NCI-H1105 (cell line): ENCODE measurements around the gene SMYD1.
"Not testable (repeated sequence)": the region's sequence is repeated elsewhere in the genome, so short reads cannot be mapped to it uniquely, and the experiment has no call there.

Experiments
- DNase-seq: peaks from one replicate; lab custom pipeline; 2025; lab: John Stamatoyannopoulos, UW

SMYD1 gene

DNA sequence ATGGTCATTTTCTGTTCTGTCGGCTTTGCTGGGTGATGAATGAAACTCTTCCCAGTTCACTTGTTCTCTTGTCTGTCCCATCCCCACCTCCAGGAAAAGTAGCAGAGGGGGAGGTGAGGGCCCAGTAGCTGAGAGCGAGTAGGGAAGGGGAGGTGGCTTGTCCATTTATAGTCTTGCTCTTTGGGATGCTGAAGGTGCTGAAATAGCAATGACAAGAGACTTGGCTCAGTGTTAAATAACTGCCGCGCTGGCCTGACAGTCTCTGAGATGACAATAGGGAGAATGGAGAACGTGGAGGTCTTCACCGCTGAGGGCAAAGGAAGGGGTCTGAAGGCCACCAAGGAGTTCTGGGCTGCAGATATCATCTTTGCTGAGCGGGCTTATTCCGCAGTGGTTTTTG is at the start of gene SMYD1:
TSS of gene SMYD1 (plus strand) at position 228 of the 400 bp plus-strand sequence. CDS start at position 268, 40 bp downstream.
- DNase-seq, result no peak

DNA sequence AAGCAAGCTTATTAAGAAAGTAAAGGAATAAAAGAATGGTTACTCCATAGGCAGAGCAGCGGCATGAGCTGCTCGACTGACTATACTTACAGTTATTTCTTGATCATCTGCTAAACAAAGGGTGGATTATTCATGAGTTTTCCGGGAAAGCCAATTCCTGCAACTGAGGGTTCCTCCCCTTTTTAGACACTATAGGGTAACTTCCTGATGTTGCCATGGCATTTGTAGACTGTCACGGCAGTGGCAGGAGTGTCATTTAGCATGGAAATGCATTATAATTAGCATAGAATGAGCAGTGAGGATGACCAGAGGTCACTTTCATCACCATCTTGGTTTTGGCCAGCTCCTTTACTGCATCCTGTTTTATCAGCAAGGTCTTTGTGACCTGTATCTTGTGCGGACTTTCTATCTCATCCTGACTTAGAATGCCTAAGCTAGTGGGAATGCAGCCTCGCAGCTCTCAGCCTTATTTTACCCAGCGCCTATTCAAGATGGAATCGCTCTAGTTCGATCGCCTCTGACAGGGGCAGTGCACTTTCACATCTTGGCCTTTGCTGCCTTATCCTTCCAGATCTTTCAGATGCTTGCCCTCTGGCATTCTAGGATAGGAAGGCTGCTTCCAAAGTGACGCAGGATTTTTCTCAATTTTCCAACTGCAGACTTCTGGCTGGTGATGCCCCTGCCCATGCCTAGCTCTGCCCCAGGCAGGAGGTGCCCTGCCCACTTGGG is 49.4 kb upstream of the SMYD1 start:
- DNase-seq, result not testable (repeated sequence)

DNA sequence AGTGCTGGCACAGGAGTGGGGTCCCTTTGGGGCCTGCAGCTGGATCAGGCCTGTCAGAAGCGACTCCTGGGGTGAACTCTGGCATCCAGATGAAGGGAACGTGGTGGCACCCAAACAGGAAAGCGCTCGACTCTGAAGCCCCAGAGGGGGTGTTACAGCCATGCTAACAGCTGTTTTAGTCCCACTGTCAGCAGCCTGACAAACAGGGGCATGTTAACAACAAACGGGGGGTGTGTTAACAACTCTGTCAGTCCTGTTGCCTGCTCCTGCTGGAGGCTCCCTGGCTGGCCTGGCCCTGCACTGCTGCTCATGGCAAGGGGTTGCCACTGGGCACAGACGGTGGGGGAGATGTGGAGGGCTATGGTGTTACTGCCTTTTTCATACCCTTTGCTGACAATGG is 48.7 kb upstream of the SMYD1 start:
- no peak for DNase-seq

GRCh38 chr2:88019985-88020384 is 47.6 kb upstream of the SMYD1 start:
- DNase-seq, result no peak

DNA sequence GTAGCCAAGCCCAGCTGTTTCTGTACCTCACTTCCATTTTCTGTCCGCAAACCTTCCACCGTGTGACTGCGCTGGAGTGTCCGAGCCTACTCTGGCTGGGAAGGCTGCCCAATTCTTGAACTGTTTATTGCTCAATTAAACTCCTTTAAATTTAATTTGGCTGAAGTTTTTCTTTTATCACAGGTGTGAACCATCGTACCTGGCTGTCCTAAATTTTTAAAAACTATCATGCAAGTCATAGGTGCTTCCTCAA is 45.0 kb upstream of the SMYD1 start:
- no peak for DNase-seq

DNA sequence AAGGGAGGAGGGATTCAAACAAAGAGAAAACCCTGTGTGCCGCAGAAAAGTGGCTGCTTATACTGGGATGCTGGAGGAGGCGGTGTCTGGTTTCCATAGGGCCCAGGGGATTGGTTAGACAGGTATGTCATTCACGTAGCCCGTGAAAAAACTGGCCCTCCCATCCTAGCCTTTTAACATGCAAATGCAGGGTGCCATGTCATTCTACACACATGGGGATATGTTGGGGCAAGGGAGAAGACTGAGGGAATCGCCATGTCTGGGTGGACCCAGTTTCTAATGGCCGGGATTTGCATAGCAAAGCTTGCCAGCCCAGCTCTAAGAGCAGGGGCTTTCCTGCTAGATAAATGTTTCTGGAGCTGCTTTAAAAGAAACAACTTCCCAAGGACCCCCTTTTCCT is 43.1 kb upstream of the SMYD1 start:
- DNase-seq, result no peak

DNA sequence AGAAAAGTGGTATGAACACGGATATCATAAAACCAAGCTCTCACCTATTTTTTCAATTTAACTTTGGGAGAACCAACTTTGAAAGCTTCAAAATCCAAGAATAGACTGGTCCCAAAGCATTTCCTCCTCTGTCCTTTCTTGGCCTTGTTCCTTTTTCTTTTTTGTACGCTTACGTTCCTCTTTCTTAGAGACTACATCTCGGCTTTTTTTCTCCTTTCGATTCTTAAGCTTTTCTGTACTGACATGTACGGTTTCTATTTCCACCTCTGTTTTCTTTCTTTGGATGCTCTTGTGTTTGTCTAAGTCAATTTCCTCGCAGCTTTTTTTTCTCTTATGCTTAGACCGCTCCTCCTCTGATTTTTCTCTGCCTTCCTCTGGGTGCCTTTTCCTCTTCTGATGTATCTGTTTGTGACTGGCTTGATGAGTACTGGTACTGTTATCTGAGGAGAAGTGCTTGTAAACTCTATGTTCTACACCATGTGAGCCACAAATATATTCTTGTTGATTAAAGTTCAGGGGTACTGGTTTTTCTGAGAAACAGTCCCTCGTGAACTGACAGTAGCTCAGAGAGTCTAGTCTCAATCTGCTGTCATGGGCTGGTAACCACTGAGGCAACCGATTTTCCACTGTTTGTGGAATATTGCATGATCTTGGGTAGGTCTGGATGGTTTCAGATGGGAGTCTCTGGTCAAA is 39.8 kb upstream of the SMYD1 start:
- no peak for DNase-seq

- no peak for DNase-seq
These were observed 38.7 kb upstream of the SMYD1 start for GRCh38 chr2:88028931-88029330.

GRCh38 chr2:88032070-88032702 is 35.4 kb upstream of the SMYD1 start:
- DNase-seq, result no peak

DNA sequence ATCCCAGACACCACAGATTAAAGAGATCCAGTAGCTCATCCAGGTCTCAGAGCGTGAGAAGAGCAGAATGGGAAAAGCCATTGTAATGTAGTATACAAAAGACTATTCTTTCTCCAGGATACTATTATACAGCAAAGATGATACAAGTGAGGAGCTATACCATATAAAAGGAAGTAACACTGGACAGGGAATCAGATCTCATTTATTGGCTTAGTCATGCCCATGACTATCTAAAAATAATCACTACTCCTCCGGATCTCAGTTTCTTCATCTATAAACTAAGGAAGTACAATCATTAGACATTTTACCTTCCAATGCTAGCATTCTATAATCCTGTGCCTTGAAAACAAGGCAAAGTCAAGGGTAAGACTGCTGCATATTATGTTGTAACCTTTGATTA is 31.4 kb upstream of the SMYD1 start:
- DNase-seq, result no peak

DNA sequence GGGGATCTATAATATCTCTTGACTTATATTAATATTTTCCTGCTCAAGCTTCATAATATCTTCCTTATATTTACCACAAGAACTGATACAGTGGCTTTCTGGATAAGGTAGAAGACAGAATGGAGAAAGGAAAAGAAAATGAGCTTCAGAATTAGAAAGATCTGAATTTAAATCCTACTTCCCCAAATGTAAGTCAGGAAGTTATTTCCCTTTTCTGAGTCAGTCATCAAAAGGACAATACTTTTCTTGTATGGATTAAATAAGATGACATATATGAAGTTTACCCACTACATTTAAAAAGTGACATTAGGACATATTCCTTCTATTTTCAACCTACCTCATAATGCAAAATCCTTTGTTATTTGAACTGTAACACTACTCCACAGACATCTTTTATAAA is 31.0 kb upstream of the SMYD1 start:
- DNase-seq, result no peak

- DNase-seq, result no peak
These were observed 29.1 kb upstream of the SMYD1 start for GRCh38 chr2:88038263-88039105.

DNA sequence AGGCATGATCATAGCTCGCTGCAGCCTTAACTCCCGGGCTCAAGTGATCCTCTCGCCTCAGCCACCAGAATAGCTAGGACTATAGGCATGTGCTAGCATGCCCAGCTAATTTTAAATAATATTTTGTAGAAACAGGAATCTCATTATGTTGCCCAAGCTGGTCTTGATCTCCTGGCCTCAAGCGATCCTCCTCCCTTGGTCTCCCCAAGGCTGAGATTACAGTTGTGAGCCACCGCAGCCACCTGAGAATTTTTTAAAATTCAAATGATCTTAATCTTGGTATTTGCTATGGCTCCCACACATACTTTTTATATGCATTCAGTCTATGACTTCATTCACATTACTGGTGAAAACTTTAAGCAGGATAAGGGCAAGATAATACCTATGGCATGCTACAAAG is 25.1 kb upstream of the SMYD1 start:
- no peak for DNase-seq

- not testable (repeated sequence) for DNase-seq
These were observed 22.1 kb upstream of the SMYD1 start for GRCh38 chr2:88045561-88045960.

DNA sequence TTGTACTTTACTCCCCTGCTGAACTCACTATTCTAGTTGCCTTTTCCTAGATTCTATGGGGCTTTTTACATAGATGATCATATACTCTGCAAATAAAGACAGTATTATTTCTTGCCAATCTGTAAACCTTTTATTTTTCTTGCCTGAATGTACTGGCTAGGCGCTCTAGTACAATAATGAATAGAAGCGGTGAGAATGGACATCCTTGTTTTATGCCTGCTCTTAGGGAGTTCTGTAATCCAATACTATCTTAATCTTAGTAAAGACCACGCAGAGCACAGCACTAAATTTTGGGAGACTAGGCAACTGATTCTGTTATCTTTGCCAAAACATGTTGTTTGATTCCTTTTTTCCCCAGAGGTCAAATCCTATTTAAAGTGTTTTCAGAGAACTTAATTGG is 19.1 kb upstream of the SMYD1 start:
- DNase-seq, result no peak

GRCh38 chr2:88049622-88050021 is 18.0 kb upstream of the SMYD1 start:
- no peak for DNase-seq

- no peak for DNase-seq
These were observed 15.8 kb upstream of the SMYD1 start for GRCh38 chr2:88051792-88052191.

GRCh38 chr2:88053296-88053695 is 14.3 kb upstream of the SMYD1 start:
- DNase-seq, result no peak

DNA sequence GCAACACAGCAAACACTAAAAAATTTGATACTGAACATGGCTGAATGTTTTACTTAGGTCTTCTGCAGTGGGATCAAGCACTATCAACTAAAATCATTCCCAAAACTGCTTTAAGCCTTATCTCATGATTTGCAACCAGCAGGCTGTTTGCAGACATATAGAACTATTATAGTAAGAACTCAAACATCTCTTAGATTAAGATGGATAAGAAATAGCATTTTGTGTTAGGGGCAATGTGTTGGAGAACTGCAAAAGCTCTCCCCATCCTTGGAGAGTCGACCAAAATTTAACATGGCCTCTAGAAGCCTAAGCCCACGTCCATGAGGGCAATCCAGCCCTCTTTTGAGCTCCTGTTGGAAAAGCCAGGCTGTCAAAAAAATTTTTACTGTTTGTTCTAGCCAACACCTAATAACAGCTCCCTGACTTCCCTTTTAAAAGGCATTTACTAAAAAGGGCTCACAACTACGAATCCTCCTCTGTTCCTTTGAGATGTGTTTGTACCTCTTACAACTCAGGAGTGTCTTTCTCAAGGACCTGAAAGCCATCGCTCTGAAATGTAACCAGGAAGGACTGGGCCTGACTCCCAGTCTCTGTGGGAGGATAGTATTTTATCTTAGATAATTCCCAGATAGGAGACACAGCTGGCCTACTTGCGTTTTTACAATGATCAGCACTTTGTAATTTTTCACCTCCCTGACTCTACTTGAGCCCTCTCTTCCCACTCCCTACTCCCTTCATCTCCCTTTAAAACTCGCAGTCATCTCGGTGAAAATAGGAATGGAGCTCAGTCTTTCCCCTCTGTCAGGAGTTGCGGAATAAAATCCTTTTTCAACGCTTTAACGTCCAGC is 13.5 kb upstream of the SMYD1 start:
- no peak for DNase-seq

DNA sequence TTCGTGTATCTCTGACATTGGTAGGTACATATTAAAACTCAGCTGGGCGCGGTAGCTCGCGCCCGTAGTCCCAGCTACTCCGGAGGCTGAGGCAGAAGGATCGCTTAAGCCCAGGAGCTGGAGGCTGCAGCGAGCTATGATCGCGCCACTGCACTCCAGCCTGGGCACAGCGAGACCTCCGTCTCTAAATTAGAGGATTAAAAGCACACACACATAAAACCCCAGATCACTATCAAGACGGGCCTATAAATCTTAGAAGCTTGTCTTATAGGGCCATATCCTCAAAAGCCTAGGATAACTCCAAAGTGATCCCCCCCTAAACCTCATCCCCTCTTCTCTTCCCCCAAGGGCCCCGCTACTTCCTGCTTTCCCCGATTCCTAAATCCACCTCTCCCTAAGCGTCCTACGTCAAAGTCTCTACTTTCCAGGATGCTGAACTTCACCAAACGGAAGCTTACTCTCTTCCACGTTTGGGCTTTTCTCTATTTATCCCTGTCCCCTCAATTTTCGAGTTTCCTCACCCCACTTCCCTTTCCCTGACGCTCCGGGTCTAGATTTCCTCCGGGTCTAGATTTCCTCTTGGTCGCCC is 12.7 kb upstream of the SMYD1 start:
- no peak for DNase-seq

DNA sequence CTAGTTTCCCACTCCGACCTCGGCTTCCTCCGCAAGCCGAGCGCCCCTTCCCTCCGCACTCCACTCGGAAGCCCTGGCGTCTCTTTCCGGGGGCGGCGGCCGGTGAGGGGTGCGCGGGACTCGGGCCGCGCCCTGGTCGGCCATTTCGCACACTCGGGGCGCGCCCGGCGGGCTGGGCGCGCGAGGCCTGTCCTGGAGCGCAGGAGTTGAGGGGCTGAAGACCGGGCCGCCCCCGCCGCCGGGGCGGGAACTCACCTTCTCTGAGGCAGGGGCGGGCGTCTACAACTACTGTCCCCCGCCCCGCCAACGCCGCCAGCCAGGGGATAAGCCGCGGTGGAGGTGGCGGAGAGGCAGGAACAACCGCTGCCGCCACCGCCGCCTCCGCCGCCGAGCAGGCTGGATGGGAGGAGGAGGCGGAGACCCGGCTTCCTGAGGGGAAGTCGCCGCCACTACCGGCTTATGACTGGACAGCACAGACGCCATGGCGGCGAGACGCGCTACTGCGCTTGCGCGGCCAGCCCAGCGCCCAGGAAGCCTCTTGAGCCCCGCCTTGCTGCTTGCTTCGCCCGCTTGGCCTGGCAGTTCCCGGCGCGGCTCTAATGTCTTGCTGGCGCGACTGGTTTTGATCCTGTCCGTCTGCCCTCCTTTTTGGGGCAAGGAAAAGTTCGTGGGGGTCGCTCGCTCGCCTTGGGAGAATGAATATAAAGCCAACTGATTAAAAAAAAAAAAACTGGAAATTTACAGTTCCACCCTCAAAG is 12.1 kb upstream of the SMYD1 start, which contains the start of gene KRCC1:
TSS of gene KRCC1 (minus strand) at position 413 of the 758 bp plus-strand sequence. CDS start 27,220 bp downstream, outside the sequence.
- DNase-seq, result peak; percentile 91
